H1 (cell line): ENCODE measurements around the gene SSUH2. TPM values are rescaled to one million over a fixed set of nuclear protein-coding genes. Genes with fewer than 3 reads are reported as not detected.
"Not testable (repeated sequence)": the region's sequence is repeated elsewhere in the genome, so short reads cannot be mapped to it uniquely, and the experiment has no call there.

Source experiments
- CTCF ChIA-PET: fragments of 300-600 bp; sonication (Branson Sonifier 250); formaldehyde crosslinking; loops from one replicate; lab custom pipeline; 2021; ENCODE audit not compliant: partially characterized antibody; lab: Charles Lee
- POLR2A ChIA-PET: fragments of 300-600 bp; sonication (Branson Sonifier 250); formaldehyde crosslinking; loops from one replicate; lab custom pipeline; 2021; ENCODE audit warnings: inconsistent platforms; ENCODE audit not compliant: partially characterized antibody; lab: Charles Lee
- DNase-seq, 2 experiments: peaks; one replicate each; pipeline versions ENCODE4 v3.0.0 to v3.0.0-alpha.2; 2010 to 2022; ENCODE audit warnings: low spot score in 2 of 2, low read depth in 1 of 2, mixed read lengths in 1 of 2
- FAIRE-seq: peaks from 2 replicates; lab custom pipeline; 2011; peaks lifted over from hg19 to GRCh38; lab: Jason Lieb, UNC
- H2AFZ ChIP-seq: 2 replicates; pipeline ENCODE4 v1.8.1; 2012; ENCODE audit warnings: low read length, inconsistent platforms
- H2AK5ac ChIP-seq: 2 replicates; pipeline ENCODE4 v1.6.1; 2013; ENCODE audit warnings: low read depth, low read length
- H2BK120ac ChIP-seq: replicated peaks from 2 replicates; pipeline ENCODE3; 2013; ENCODE audit warnings: low read depth, low read length, inconsistent platforms
- H2BK12ac ChIP-seq: 2 replicates; pipeline ENCODE4 v1.6.1; 2013; ENCODE audit warnings: low read depth, low read length
- H2BK15ac ChIP-seq: 2 replicates; pipeline ENCODE4 v1.6.1; 2013; ENCODE audit warnings: low read length
- H2BK20ac ChIP-seq: 2 replicates; pipeline ENCODE4 v1.6.1; 2013; ENCODE audit warnings: low read length
- H2BK5ac ChIP-seq: 2 replicates; pipeline ENCODE4 v1.6.1; 2013; ENCODE audit warnings: low read depth, low read length
- H3K14ac ChIP-seq: 2 replicates; pipeline ENCODE4 v1.6.1; 2013; ENCODE audit warnings: inconsistent platforms; ENCODE audit not compliant: insufficient read length
- H3K18ac ChIP-seq: 2 replicates; pipeline ENCODE4 v1.6.1; 2013; ENCODE audit warnings: low read length; ENCODE audit errors: extremely low read depth
- H3K23ac ChIP-seq: 2 replicates; pipeline ENCODE4 v1.6.1; 2013; ENCODE audit warnings: inconsistent platforms; ENCODE audit not compliant: insufficient read length
- H3K23me2 ChIP-seq: 2 replicates; pipeline ENCODE4 v1.6.1; 2013; ENCODE audit warnings: low read depth, low read length
- H3K27ac ChIP-seq: 2 replicates; pipeline ENCODE4 v1.6.1; 2011; ENCODE audit warnings: low read depth, low read length, inconsistent platforms
- H3K27me3 ChIP-seq, 4 experiments: replicated peaks in 1 of 4; 1 replicate in 1 of 4; 2 replicates in 3 of 4; pipeline versions ENCODE4 v1.6.1 to v1.8.1; 2011 to 2013; ENCODE audit warnings: low read length in 3 of 4, mild to moderate bottlenecking in 3 of 4, inconsistent platforms in 2 of 4, mixed read lengths in 2 of 4, moderate library complexity in 1 of 4; ENCODE audit not compliant: control insufficient read depth in 3 of 4, insufficient read depth in 3 of 4; ENCODE audit errors: extremely low read depth in 1 of 4
- H3K36me3 ChIP-seq, 4 experiments: 2 replicates each; pipeline versions ENCODE4 v1.6.1 to v1.8.1; 2011 to 2013; ENCODE audit warnings: mild to moderate bottlenecking in 4 of 4, low read length in 3 of 4, moderate library complexity in 2 of 4, control low read depth in 1 of 4, inconsistent platforms in 1 of 4; ENCODE audit not compliant: insufficient read depth in 4 of 4, control insufficient read depth in 2 of 4
- H3K4ac ChIP-seq: replicated peaks from 2 replicates; pipeline ENCODE3; 2013; ENCODE audit warnings: low read length, low read depth, mixed read lengths, inconsistent platforms; ENCODE audit not compliant: insufficient read length
- H3K4me1 ChIP-seq, 4 experiments: replicated peaks in 1 of 4; 1 replicate in 1 of 4; 2 replicates in 3 of 4; pipeline versions ENCODE4 v1.6.1 to v1.8.1; 2011 to 2013; ENCODE audit warnings: low read length in 3 of 4, inconsistent platforms in 2 of 4, mixed read lengths in 1 of 4; ENCODE audit not compliant: insufficient read depth in 4 of 4, control insufficient read depth in 3 of 4
- H3K4me2 ChIP-seq, 2 experiments: 2 replicates each; pipeline versions ENCODE4 v1.6.1 to v1.8.1; 2011 to 2013; ENCODE audit warnings: low read depth in 2 of 2, low read length in 2 of 2, control low read depth in 1 of 2, inconsistent platforms in 1 of 2, mild to moderate bottlenecking in 1 of 2; ENCODE audit not compliant: insufficient read depth in 1 of 2
- H3K4me3 ChIP-seq, 4 experiments: fragments of 200-600, 300-600 bp in 1 of 4; sonication (generic), shearing (Covaris generic), sonication (Bioruptor Twin) in 1 of 4; 2 replicates each; pipeline versions ENCODE4 v1.5.1 to v1.8.1; 2011 to 2016; ENCODE audit warnings: low read length in 4 of 4, low read depth in 3 of 4, control low read depth in 2 of 4, inconsistent platforms in 2 of 4, mild to moderate bottlenecking in 2 of 4, mixed read lengths in 1 of 4, moderate library complexity in 1 of 4; ENCODE audit not compliant: insufficient read depth in 2 of 4; ENCODE audit errors: extremely low read depth in 1 of 4
- H3K56ac ChIP-seq: replicated peaks from 2 replicates; pipeline ENCODE3; 2013; ENCODE audit warnings: low read depth, mild to moderate bottlenecking, mixed read lengths, low read length, inconsistent platforms; ENCODE audit not compliant: insufficient read length
- H3K79me1 ChIP-seq: 2 replicates; pipeline ENCODE4 v1.6.1; 2013; ENCODE audit warnings: low read depth, low read length, control low read depth
- H3K79me2 ChIP-seq, 2 experiments: 2 replicates each; pipeline versions ENCODE4 v1.6.1 to v1.8.1; 2012 to 2013; ENCODE audit warnings: low read length in 2 of 2, mild to moderate bottlenecking in 2 of 2, inconsistent platforms in 1 of 2; ENCODE audit not compliant: insufficient read depth in 2 of 2, control insufficient read depth in 1 of 2
- H3K9ac ChIP-seq, 4 experiments: replicated peaks in 1 of 4; 1 replicate in 1 of 4; 2 replicates in 3 of 4; pipeline versions ENCODE4 v1.6.1 to v1.8.1; 2011 to 2013; ENCODE audit warnings: low read depth in 3 of 4, low read length in 3 of 4, control low read depth in 2 of 4, mild to moderate bottlenecking in 2 of 4, moderate library complexity in 2 of 4, inconsistent platforms in 1 of 4; ENCODE audit errors: extremely low read depth in 1 of 4
- H3K9me3 ChIP-seq, 2 experiments: 2 replicates each; pipeline versions ENCODE4 v1.6.1 to v1.8.1; 2012 to 2013; ENCODE audit warnings: mild to moderate bottlenecking in 2 of 2, moderate library complexity in 2 of 2, control low read depth in 1 of 2, inconsistent platforms in 1 of 2, low read depth in 1 of 2, low read length in 1 of 2, mixed read lengths in 1 of 2; ENCODE audit not compliant: insufficient read depth in 2 of 2
- H4K20me1 ChIP-seq, 2 experiments: replicated peaks in 1 of 2; 2 replicates each; pipeline versions ENCODE3 to v1.8.1; 2011 to 2013; ENCODE audit warnings: inconsistent platforms in 2 of 2, low read length in 2 of 2, mild to moderate bottlenecking in 1 of 2; ENCODE audit not compliant: insufficient read depth in 2 of 2, control insufficient read depth in 1 of 2
- H4K5ac ChIP-seq: 2 replicates; pipeline ENCODE4 v1.6.1; 2013; ENCODE audit warnings: low read length, low read depth, mixed read lengths, inconsistent platforms; ENCODE audit not compliant: insufficient read length
- H4K8ac ChIP-seq: 2 replicates; pipeline ENCODE4 v1.8.0; 2013; ENCODE audit warnings: mild to moderate bottlenecking, moderate library complexity, low read length, inconsistent platforms; ENCODE audit not compliant: insufficient read depth; ENCODE audit errors: extremely low read depth
- H4K91ac ChIP-seq: replicated peaks from 2 replicates; pipeline ENCODE3; 2013; ENCODE audit warnings: low read length, mixed read lengths, inconsistent platforms; ENCODE audit not compliant: insufficient read length
- WGBS, 2 experiments: shearing (Covaris generic) in 1 of 2; methylation state at CpG; one replicate each; pipeline versions ENCODE4 v1.1.6 to v1.1.7; 2013 to 2015; ENCODE audit warnings: low lambda C conversion rate in 2 of 2, mixed read lengths in 2 of 2, inconsistent platforms in 1 of 2, low coverage in 1 of 2, missing lambda C conversion rate in 1 of 2; ENCODE audit not compliant: insufficient replicate concordance in 2 of 2, insufficient coverage in 1 of 2, insufficient read length in 1 of 2; ENCODE audit errors: extremely low coverage in 1 of 2, missing lambda C conversion rate in 1 of 2; 5-methylcytosine and 5-hydroxymethylcytosine counted together
- polyA plus RNA-seq, 7 experiments: library from polyadenylated mRNA; depleted of rRNA in 3 of 7; stranded (reverse) in 5 of 7; unstranded in 2 of 7; fragments of >200 nt in 5 of 7; fragments of 200-250 nt in 2 of 7; gene quantifications; 1 replicate in 5 of 7; 2 replicates in 1 of 7; 4 replicates in 1 of 7; pipeline versions ENCODE4 v1.2.1 to v1.2.3, GENCODE V29; 2011 to 2013; ENCODE audit warnings: missing spikeins in 2 of 7, mixed read lengths in 2 of 7
- total RNA-seq: library from RNA; stranded (reverse); fragmentation: NEBNext Ultra II Directional; extraction: Animal tissue kit (Norgen Biotek cat#: 25700); gene quantifications from 2 replicates; pipeline ENCODE4 v1.2.1, GENCODE V29; 2021

Gene SSUH2
- total and polyA plus RNA-seq, 2 of the 8 experiments (the other 6 are each of a cell fraction or from before 2014, with no cell fraction given): 0.62 to 0.69 TPM

DNA sequence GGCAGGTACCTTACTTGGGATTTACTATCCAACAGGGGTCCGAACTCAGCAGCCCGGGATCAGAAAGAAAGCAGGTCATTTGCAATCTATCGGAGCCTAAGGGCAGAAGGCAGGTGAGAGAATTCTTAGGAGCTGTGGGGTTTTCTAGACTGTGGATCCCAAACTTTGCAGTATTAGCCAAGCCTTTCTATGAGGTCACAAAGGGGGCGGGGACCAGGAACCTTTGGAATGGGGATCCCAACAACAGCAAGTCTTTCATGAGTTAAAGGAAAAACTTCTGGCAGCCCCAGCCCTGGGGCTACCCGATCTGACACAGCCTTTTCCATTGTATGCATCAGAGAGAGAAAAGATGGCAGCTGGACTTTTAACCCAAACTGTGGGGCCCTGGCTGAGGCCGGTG, 32.7 kb upstream of the SSUH2 start:
- H2BK120ac ChIP-seq, H2AFZ ChIP-seq, H2BK15ac ChIP-seq, CTCF ChIA-PET, DNase-seq, H3K4me2 ChIP-seq, H3K14ac ChIP-seq, H3K4me1 ChIP-seq, H4K91ac ChIP-seq, H3K4ac ChIP-seq, H2BK20ac ChIP-seq, H4K5ac ChIP-seq, H3K27ac ChIP-seq, H3K4me3 ChIP-seq, H3K27me3 ChIP-seq, FAIRE-seq, POLR2A ChIA-PET, H3K18ac ChIP-seq, H3K56ac ChIP-seq, H3K9ac ChIP-seq, H3K23ac ChIP-seq, H3K79me2 ChIP-seq, H2BK12ac ChIP-seq, H2BK5ac ChIP-seq, H3K79me1 ChIP-seq, H4K8ac ChIP-seq, H3K36me3 ChIP-seq, H3K9me3 ChIP-seq, H4K20me1 ChIP-seq, H3K23me2 ChIP-seq, H2AK5ac ChIP-seq: not testable (repeated sequence)
- 75% methylated on average over 6 of the region's 6 CpGs; no CpG with 5 or more reads in 1 of the 2 experiments for WGBS, 2 experiments

DNA sequence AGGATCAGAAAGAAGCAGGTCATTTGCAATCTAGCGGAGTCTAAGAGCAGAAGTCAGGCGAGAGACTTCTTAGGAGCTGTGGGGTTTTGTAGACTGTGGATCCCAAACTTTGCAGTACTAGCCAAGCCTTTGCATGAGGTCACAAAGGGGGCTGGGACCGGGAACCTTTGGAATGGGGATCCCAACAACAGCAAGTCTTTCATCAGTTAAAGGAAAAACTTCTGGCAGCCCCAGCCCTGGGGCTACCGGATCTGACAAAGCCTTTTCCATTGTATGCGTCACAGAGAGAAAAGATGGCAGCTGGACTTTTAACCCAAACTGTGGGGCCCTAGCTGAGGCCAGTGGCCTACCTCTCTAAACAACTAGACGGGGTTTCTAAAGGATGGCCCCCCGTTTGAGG, 31.0 kb upstream of the SSUH2 start:
- H3K79me2 ChIP-seq, H3K79me1 ChIP-seq, H4K20me1 ChIP-seq, H2AK5ac ChIP-seq, H2BK12ac ChIP-seq, FAIRE-seq, H3K4me2 ChIP-seq, H3K9me3 ChIP-seq, H2BK20ac ChIP-seq, H2BK5ac ChIP-seq, H4K91ac ChIP-seq, H3K18ac ChIP-seq, H4K8ac ChIP-seq, H3K27ac ChIP-seq, H2BK15ac ChIP-seq, H3K36me3 ChIP-seq, H3K27me3 ChIP-seq, H3K23ac ChIP-seq, H3K4me3 ChIP-seq, H2BK120ac ChIP-seq, POLR2A ChIA-PET, H3K4ac ChIP-seq, H2AFZ ChIP-seq, H4K5ac ChIP-seq, DNase-seq, H3K56ac ChIP-seq, H3K9ac ChIP-seq, H3K4me1 ChIP-seq, H3K14ac ChIP-seq, H3K23me2 ChIP-seq: not testable (repeated sequence)
- CTCF ChIA-PET: interaction anchor here (1.8 to 3.1 kb wide), 2 partner anchors 12 to 94 kb away, joined by 4 to 16 read pairs; partner anchors contain the start of gene OXTR
- WGBS, 2 experiments: 71% methylated on average over 7 of the region's 7 CpGs; no CpG with 5 or more reads in 1 of the 2 experiments
